Esophagus muscularis mucosa (tissue), 4 donors: ENCODE measurements around the gene RERE. TPM values are rescaled to one million over a fixed set of nuclear protein-coding genes. Genes with fewer than 3 reads are reported as not detected.

Experiments used
- DNase-seq: peaks from one replicate; pipeline ENCODE4 v3.0.0-alpha.2; 2017; ENCODE audit errors: extremely low spot score
- H3K27ac ChIP-seq, 4 donors: fragments of 200-600 bp; sonication (generic); replicated peaks in 1 of 4; 1 replicate in 3 of 4; 2 replicates in 1 of 4; pipeline ENCODE4 v1.5.1; 2016 to 2019; ENCODE audit warnings: mild to moderate bottlenecking in 1 of 4
- H3K27me3 ChIP-seq, 4 donors: fragments of 200-600 bp; sonication (generic); one replicate each; pipeline versions ENCODE4 v1.5.1 to v1.6.0; 2016 to 2019
- H3K36me3 ChIP-seq, 4 donors: fragments of 200-600 bp; sonication (generic); one replicate each; pipeline ENCODE4 v1.5.1; 2016 to 2019
- H3K4me1 ChIP-seq, 4 donors: fragments of 200-600 bp; sonication (generic); one replicate each; pipeline ENCODE4 v1.5.1; 2016 to 2019
- H3K4me3 ChIP-seq, 4 donors: fragments of 200-600 bp; sonication (generic); 1 replicate in 2 of 4; 2 replicates in 2 of 4; pipeline ENCODE4 v1.5.1; 2016 to 2019; ENCODE audit warnings: mild to moderate bottlenecking in 4 of 4, moderate library complexity in 1 of 4
- H3K9me3 ChIP-seq, 4 donors: fragments of 200-600 bp; sonication (generic); 1 replicate in 3 of 4; 2 replicates in 1 of 4; pipeline ENCODE4 v1.5.1; 2016 to 2019
- CTCF ChIP-seq, 3 experiments: fragments of 200-600 bp in 2 of 3; fragments of 450-650 bp in 1 of 3; sonication (generic) in 2 of 3; IDR thresholded peaks; one replicate each; pipeline ENCODE4 v1.5.1; 2017 to 2019; ENCODE audit warnings: antibody characterized with exemption in 3 of 3, mild to moderate bottlenecking in 2 of 3, moderate library complexity in 1 of 3
- EP300 ChIP-seq: sonication (generic); formaldehyde crosslinking; IDR thresholded peaks from one replicate; pipeline ENCODE4 v1.6.1; 2017; ENCODE audit warnings: antibody characterized with exemption
- POLR2A ChIP-seq: fragments of 450-650 bp; IDR thresholded peaks from one replicate; pipeline ENCODE4 v1.6.1; 2017; ENCODE audit warnings: antibody characterized with exemption, moderate library complexity, mild to moderate bottlenecking, low read depth
- POLR2AphosphoS5 ChIP-seq, 2 donors: sonication (generic); formaldehyde crosslinking; IDR thresholded peaks; one replicate each; pipeline ENCODE4 v1.6.1; 2017; ENCODE audit warnings: antibody characterized with exemption in 2 of 2
- WGBS: methylation state at CpG from one replicate; pipeline ENCODE4 v1.1.5; 2018; 5-methylcytosine and 5-hydroxymethylcytosine counted together
- intact Hi-C: fragments of 100-400 bp; cut with DNase I; formaldehyde crosslinking; loops from one replicate; pipeline ENCODE4 v1.15.1; 2023
- total RNA-seq, 4 donors: library from RNA; depleted of rRNA; stranded (reverse); fragments of >200 nt; gene quantifications; one replicate each; pipeline versions ENCODE4 v1.1.0 to v1.2.1, GENCODE V29; 2016

The RERE gene
- total RNA-seq, 4 donors from 2014 or later: 133 to 212 (median 168) TPM

- H3K4me1 ChIP-seq: peaks cover 20 to 22% (median 22%) of the 10 kb centered on the region in 4 donors
- no peak for DNase-seq
- no peak for TF ChIP-seq CTCF (IDR thresholded peaks at IDR 0.05)
- no peak for TF ChIP-seq POLR2AphosphoS5 (IDR thresholded peaks at IDR 0.05)
- no peak for TF ChIP-seq EP300
- no peak for TF ChIP-seq POLR2A
- H3K27ac ChIP-seq: no peak overlapping the region
- intact Hi-C loops: no loop called here
- 93% methylated on average over 4 of the region's 4 CpGs for WGBS
- H3K9me3 ChIP-seq: no peaks in the 10 kb centered on the region
- H3K27me3 ChIP-seq: no peaks in the 10 kb centered on the region
- no peak overlapping the region for H3K4me3 ChIP-seq
- H3K36me3 ChIP-seq: no peaks in the 10 kb centered on the region
These were observed 248.2 kb downstream of the RERE start for GRCh38 chr1:8569242-8569641.

- H3K36me3 ChIP-seq: no peaks in the 10 kb centered on the region
- 97% methylated on average over 3 of the region's 3 CpGs for WGBS
- H3K4me3 ChIP-seq: no peak overlapping the region
- peaks cover 21 to 24% (median 22%) of the 10 kb centered on the region in 4 donors for H3K4me1 ChIP-seq
- no peaks in the 10 kb centered on the region for H3K9me3 ChIP-seq
- no peak for TF ChIP-seq CTCF (IDR thresholded peaks at IDR 0.05)
- TF ChIP-seq POLR2A: no peak
- no peak for TF ChIP-seq POLR2AphosphoS5 (IDR thresholded peaks at IDR 0.05)
- no peak for TF ChIP-seq EP300
- no peak for DNase-seq
- no peak overlapping the region for H3K27ac ChIP-seq
- H3K27me3 ChIP-seq: no peaks in the 10 kb centered on the region
- intact Hi-C loops: no loop called here
These were observed 248.6 kb downstream of the RERE start for GRCh38 chr1:8568837-8569236.

DNA sequence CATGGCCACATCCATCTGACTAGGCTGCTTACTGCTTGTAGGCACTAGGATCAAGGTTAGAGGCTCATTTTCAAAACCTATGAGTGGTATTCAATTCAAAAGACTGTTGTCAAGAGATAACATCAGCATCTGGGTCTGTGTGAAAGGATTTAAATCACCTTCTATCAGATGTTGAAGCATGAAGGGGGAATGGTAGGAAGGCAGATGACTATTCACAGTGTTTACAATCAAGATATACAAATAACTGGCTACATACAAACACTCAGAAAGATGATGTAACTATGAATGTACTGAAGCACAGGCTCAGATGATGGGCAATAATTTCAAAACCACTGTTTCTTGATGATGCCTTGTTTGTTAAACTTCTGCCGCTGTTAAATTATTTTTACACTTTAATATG, 250.3 kb downstream of the RERE start:
- H3K36me3 ChIP-seq: no peaks in the 10 kb centered on the region
- H3K4me1 ChIP-seq: peaks cover 19 to 41% (median 35%) of the 10 kb centered on the region in 4 donors
- intact Hi-C loops: no loop called here
- DNase-seq: no peak
- no peak overlapping the region for H3K27ac ChIP-seq
- TF ChIP-seq EP300 (no peak), POLR2AphosphoS5 (IDR thresholded peaks at IDR 0.05) (no peak), POLR2A (no peak), CTCF (IDR thresholded peaks at IDR 0.05) (no peak)
- no peaks in the 10 kb centered on the region for H3K9me3 ChIP-seq
- WGBS: 100% methylated on average over 1 of the region's 1 CpG
- no peak overlapping the region for H3K4me3 ChIP-seq
- no peaks in the 10 kb centered on the region for H3K27me3 ChIP-seq

- TF ChIP-seq EP300 (no peak), POLR2AphosphoS5 (IDR thresholded peaks at IDR 0.05) (no peak), CTCF (IDR thresholded peaks at IDR 0.05) (no peak), POLR2A (no peak)
- Histone ChIP-seq H3K36me3 (no peaks in the 10 kb centered on the region), H3K27me3 (no peaks in the 10 kb centered on the region), H3K4me1 (peaks cover 13 to 40% (median 29%) of the 10 kb centered on the region in 4 donors), H3K27ac (no peak overlapping the region), H3K9me3 (no peaks in the 10 kb centered on the region), H3K4me3 (no peak overlapping the region)
- DNase-seq: no peak
- intact Hi-C loops: no loop called here
- whole genome bisulfite sequencing: 98% methylated on average over 3 of the region's 3 CpGs
These were observed 251.6 kb downstream of the RERE start for GRCh38 chr1:8565802-8566201.

DNA sequence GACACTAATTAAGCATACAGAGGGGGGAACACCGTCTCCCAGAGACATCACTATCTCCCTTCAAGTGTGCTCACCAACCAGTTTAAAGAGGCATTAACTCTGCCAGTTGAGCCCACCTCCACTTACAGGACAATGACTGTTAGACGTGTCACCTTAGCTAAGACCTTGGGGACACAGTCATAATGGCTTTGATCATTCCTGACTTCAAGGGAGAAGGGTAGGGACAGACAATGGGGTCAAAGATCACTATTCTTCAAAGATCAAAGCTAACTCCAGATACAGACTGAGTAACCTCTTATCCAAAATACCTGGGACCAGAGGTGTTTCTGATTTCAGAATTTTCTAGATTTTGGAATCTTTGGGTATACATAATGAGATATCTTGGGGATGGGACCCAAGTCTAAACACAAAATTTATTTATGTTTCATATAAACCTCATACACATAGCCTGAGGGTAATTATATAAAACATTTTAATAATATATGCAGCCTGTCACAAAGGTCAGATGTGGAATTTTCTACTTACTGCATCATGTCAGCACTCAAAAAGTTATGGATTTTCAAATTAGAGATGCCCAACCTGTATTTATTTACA, 253.4 kb downstream of the RERE start:
- no peak overlapping the region for H3K4me3 ChIP-seq
- 88% methylated on average over 2 of the region's 2 CpGs for WGBS
- H3K27ac ChIP-seq: no peak overlapping the region
- no peak for TF ChIP-seq CTCF (IDR thresholded peaks at IDR 0.05)
- no peak for TF ChIP-seq POLR2AphosphoS5 (IDR thresholded peaks at IDR 0.05)
- no peak for TF ChIP-seq POLR2A
- no peaks in the 10 kb centered on the region for H3K27me3 ChIP-seq
- no peaks in the 10 kb centered on the region for H3K36me3 ChIP-seq
- intact Hi-C loops: loop anchor here (5.0 kb wide), 3 partner anchors 108 to 283 kb away; no protein-coding TSS in a partner anchor
- no peak for DNase-seq
- peaks cover 8 to 35% (median 22%) of the 10 kb centered on the region in 4 donors for H3K4me1 ChIP-seq
- no peaks in the 10 kb centered on the region for H3K9me3 ChIP-seq
